NCI-H1417 (cell line): ENCODE results near the gene LRMDA.
A peak's percentile ranks its signal among the peaks of the same experiment; 100 is the strongest.

Experiments used
- DNase-seq, 3 experiments: peaks; one replicate each; lab custom pipeline; 2025; lab: John Stamatoyannopoulos, UW

Gene LRMDA

GRCh38 chr10:75716506-75716905, 285.1 kb downstream of the LRMDA start:
- no peak for DNase-seq

DNA sequence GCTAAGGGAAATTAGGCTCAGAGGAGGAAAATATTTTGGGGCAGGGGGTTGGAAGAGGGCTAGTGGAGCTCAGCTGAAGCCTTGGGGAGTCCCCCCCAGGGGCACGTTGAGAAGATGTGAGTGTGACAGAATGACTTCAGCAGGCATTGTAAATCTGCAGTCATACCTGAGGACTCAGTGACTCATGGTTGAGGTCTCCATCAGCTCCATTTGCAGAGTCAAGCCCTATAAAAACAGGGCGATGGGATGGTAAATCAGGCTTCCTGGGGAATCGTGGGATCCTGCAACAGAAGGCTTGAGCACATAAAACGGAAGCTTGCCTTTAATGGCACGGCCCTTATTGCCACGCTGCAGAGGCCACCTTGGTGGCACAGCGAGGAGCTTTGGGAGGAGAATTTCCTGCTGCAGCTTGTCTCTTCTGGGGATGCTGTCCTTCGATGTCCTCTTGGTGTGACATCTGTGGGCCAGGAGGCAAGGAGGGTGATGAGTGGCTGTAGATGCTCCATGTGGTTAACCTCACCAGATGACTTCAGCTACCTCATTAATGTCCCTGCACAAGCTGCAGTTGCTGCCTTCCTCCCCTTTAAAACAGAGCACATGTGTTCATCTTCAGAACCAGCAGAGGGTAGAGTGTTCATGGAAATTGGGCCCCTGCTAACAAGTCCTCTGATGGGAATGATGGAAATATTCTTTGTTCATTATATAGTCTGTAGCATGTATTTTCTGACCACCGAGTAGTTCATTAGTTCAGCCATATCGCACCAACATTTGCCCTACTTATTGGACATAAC, 285.9 kb downstream of the LRMDA start:
- no peak for DNase-seq

DNA sequence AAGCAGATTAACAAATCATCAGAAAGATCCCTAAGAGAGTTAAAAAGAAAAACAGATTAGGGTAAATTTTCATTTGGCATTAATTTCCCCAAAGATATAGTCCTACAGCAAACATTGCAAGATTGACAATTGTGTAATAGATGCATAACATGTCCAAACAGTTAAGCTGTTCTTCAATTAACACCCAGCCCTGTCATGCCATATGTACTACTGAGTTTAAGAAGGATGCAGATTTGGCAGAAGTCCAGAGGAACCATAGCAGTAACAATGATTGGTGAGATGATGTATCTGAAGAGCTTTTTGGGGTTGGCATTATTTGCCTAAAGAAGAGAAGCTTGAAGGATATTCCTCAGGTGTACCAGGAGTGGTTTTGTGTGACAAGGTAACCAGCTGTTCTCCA, 287.6 kb downstream of the LRMDA start:
- peak in 2 of 3 experiments; percentile 57 to 77 for DNase-seq

DNA sequence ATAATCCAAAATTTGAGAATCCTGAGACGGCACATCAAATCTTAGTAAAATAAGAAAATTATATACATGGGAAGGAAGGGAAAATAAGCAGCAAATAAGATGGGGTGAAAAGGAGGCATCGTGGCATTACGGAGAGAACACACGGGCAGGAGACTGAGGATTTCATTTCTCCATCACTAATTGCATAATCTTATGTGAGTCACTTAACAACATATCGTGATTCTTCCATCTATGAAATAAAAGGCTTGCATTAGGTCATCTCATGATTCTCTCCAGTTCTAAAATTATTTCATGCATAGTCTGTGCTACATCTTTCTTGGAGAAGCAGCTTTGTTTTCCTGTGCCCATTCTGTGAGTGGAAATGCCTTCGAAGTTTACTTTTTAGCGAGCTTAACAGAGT, 288.7 kb downstream of the LRMDA start:
- no peak for DNase-seq

- DNase-seq, result no peak
Observed at GRCh38 chr10:75722020-75722419, 290.6 kb downstream of the LRMDA start.

DNA sequence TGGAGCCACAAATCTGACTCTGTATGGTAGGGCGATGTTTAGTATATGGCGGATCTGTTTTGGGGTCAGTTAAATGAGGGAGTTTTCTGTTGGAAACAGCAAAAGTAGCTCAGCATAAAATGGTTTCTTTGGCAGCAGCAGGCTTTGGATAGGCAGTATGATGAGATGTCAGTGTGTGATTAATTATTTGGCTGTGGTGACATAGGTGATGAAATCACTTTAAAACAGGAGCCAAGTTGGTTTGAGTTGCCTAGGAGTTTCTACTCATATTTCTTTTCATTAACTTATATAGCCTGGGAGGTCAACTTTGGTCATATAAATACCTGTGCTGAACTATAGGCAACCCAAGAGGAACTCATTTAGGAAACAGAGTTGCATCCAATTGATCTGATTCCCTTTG, 291.2 kb downstream of the LRMDA start:
- DNase-seq, result no peak

- no peak for DNase-seq
Observed at GRCh38 chr10:75723319-75723980, 292.0 kb downstream of the LRMDA start.

GRCh38 chr10:75724047-75724446, 292.6 kb downstream of the LRMDA start:
- DNase-seq, result no peak

DNA sequence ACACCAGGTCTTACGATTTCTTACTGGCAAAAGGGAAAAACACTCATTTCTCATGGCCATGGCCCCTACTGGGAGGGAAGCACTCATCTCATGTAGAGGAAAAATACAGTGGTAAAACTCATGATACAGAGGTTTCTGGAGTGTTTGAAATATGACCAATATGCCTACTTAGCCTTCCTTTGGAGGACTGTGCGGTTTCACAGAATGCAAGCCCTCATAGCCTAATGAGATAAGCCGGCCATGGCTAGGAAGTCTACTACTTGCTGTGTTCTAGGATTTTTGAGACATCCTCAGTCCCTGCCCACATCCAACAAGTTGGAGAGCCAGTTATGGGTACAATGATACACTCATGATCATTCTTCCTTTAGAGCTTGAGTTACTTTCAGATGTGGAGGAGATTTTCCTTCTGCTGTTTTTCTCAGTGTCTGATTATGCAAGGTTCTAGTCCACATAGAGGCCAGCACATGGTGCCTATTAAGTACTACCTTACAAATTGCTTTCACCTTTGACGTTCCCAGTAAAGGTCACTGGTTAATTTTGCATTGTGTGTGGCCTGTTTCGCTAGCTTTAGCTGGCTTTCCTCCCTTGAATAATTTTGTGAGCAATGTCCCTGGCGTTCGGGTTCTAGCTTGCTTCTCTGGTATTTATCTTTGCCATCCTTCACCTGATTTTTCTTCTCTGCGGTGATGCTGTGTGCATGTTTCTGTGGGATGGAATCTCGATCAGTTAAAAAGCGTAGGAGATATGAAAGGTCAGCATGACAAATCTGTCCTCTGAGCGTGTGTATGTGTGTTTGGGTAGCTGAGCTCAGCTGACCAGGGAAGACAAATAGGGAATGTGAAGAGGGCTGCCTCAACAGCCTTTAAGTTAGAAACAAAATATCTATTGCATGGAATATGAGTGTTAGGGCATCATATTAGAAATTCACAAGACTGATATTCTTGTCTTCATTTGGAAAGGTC, 295.4 kb downstream of the LRMDA start:
- peak in 1 of 3 experiments; percentile 82 for DNase-seq

- no peak for DNase-seq
Observed at GRCh38 chr10:75730847-75731246, 299.4 kb downstream of the LRMDA start.

GRCh38 chr10:75733135-75733890, 301.9 kb downstream of the LRMDA start:
- DNase-seq, result no peak

DNA sequence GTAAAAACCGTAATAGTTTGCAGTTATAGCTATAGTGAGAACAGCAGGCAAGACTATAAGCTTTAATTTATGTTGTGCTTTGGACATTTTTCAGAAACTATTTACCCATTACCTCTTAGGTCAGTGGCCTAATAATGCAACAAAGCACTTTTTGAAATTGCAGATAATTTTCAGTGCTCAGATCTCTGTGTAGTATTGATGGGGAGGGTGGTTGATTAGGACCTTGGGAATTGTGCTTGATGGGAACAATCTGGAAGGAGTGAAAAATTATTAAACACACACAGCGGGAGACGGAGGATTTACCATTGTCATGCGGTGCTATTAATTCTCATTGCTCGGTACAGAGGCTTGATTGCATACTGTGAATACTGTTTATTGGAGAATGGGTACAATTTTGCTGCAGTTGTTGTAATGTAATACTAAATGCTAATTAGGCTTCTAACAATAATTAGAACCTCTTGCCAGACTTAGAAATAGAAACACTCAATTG, 304.8 kb downstream of the LRMDA start:
- peak in 2 of 3 experiments; percentile 1 to 61 for DNase-seq

- DNase-seq, result no peak
Observed at GRCh38 chr10:75736889-75737579, 305.6 kb downstream of the LRMDA start.

DNA sequence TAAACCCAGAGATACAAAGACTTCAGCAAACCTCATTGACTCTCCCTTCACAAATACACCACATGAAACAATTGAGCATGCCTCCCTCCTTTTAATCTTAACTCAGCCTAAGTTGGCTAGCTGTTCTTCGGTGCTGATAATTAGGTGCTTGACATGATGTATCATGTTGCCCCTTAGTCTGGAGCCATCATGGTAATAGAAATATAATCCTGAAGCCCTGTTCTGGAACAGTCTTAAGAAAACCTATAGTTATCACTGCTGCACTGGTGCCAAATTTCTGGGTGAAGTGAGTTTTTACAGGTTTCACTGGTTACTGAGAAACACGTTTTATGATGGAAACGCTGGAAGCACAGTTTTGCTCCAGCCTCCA, 306.1 kb downstream of the LRMDA start:
- no peak for DNase-seq

DNA sequence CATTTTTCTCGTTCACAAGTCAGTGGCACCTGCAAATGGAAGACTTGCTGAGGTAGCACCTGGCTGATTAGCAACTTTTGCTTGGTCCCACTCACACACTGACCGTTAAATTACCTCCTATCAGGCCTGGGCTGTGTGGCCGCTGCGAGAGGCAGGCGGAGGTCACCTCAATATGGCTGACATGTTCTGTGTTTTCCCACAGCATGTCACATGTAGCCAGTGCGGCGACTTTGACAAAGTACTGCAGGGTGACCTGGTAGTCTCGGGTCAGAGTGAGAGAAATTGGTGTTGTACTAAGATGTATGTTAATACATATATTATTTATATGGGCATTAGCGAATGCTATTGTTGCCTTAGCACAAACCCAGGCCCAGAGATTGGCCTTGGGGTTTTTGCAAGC, 307.5 kb downstream of the LRMDA start:
- DNase-seq, result no peak

DNA sequence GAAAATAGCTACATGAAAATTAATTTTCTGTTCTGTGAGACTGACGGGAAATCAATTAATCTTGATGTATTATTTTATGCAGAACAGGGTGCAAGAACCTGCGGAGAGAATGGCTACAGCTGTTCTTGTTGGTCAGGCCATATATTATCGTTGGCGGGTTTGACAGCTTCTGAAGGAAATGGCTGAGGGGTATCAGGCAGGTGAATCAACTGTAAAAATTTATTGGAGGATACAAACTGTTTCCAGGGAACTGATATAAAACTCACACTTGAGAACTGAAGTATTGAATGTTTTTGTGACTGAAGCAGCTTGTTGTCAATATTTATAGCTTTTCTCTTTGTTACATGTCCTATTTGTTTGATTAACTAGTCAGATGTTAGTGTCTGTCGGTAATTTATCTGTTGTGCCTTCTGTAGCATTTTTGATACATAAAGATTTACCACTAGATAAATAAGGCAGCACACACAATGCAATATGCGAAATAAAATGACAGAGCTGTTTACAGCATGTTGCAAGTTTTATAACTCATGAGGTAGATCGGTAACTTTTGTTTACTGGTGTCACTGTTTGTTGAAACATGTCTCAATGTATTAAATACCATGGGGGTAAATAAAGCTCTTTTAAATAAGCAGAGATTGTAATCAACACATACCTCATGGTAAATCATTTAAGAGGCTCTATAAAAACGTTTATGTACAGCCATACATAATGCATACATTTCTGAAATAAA, 308.2 kb downstream of the LRMDA start:
- DNase-seq, result peak in 2 of 3 experiments; percentile 20 to 76

DNA sequence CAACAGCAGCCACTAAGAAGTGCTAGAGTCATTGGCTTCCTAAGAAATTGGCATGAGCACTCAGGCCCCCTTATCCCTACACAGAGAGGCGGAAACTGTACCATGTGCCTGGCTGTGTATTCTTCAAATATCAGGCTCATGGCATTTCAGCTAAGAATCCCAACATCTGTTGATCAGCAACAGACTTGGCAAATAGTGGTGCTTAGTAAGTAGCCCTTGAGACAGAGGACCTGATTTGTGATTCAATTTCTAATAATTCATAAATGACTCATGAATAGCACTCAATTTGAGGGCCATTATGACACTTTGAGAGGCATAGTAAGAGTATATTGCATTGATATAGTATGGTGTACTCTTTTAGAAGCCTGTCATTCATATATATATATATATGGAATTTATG, 309.1 kb downstream of the LRMDA start:
- no peak for DNase-seq

- no peak for DNase-seq
Observed at GRCh38 chr10:75742355-75742754, 310.9 kb downstream of the LRMDA start.

DNA sequence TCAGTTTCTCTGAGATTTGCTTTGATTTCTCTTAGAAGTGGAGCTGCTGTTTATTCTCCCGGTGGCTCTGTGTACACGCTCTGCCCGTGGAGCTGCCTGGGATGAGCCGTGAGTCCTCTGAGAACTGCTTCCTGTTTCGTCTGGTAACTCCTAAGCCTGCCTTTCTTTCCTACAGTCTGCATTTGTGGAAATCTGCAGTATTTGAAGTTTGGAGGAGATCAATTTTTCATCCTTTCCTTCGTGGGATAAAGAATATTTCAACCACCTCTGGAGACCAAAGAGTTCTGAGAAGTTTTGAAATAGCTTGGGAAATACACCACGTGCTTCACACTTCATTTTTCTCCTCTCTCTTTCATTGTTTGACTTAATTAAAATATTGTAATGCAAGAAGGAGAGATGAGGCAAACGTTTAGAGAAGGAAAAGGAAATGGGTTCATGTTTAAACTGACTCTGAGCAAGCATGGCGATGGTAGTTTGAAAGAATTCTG, 311.9 kb downstream of the LRMDA start:
- DNase-seq, result no peak

DNA sequence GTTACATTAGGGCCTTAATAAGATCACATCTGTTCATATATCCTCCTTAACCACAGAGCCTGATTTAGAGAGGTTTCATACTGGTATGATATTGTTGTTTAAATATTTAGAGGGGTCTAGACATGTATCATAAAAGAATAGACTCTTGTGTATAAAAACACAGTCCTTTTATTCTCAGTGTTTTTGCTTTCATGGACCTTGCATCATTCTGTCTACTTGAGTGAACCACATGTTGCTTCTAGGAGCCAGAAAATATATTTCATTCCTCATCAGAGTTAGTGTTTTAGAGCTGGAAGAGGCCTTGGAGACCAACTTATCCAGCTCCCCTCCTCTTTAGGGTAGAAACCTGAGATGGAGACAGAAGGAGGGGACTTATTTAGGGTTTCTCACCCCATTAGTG, 312.8 kb downstream of the LRMDA start:
- peak in 1 of 3 experiments; percentile 55 for DNase-seq
